GM18868 (cell line): ENCODE data around the gene METTL8.
"Not testable (repeated sequence)": the region's sequence is repeated elsewhere in the genome, so short reads cannot be mapped to it uniquely, and the experiment has no call there.

Experiments used
- ATAC-seq: cut with Tn5 transposase; IDR thresholded peaks from one replicate; pipeline ENCODE4 v1.9.1; 2021; ENCODE audit warnings: mild to moderate bottlenecking, moderate library complexity; ENCODE audit not compliant: unreplicated experiment

Gene METTL8

DNA sequence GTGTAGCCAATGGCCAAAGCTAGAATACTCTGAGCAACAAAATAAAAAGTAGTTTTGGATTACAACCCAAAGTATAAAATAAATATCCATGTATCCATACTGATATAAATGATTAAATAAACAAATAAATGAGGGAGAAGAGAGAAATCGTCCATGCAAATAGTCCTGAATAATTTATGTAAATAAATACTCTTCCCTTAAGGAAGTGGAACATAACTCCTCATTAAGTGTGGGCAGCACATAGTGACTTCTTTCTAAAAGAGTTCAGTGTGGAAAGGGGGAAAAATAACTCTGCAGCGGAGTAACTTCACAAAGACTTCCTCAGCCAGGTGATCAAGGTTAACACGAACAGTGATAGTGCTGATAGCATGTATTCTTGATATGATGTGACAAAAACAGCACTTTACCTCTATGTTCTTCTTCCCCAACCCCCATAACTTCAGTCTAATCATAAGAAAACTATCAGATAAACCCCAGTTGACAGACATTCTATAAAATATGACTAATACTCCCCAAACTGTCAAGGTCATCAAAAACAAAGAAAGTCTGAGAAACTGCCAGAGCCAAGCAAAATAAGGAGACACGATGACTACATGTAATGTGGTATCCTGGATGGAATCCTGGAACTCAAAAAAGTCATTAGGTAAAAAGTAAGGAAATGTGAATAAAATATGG, 30.7 kb downstream of the METTL8 start:
- ATAC-seq: no peak

DNA sequence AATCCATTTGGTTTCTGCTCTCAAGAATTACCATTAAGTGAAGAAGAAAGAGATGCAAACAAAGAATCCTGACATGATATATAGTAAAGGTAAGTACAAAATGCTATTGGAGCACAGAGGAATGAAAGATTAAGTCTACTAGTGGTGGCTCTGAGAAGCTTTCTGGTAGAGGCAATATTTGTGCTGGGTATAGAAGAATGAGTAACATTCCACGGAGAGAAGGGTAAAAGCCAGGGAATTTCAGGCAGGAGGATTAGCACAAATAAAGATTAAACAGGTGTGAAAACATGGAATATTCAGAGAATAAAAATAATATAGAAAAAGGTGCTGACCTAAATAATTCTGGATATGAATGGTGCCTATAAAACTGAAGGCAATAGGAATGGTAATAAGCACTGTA, 31.8 kb downstream of the METTL8 start:
- no peak for ATAC-seq

DNA sequence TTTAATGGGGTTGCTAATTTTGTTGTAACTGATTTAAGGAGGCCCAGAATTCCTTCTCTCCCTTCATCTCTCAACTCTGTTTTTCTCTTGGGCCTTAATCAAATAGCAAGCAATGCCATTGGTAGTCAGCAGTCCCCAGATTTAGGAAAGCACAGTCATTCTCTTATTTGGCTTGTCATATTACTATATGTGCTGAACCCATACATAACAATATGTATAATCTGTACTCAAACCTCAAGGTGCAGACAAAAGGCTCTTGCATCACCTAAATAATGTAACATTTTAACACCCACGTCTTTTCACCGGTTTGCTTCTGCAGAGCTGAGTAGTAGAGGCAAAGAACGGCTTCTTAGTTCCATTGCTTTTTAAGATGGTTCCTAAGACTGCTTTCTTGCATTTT, 33.4 kb downstream of the METTL8 start:
- ATAC-seq: no peak

DNA sequence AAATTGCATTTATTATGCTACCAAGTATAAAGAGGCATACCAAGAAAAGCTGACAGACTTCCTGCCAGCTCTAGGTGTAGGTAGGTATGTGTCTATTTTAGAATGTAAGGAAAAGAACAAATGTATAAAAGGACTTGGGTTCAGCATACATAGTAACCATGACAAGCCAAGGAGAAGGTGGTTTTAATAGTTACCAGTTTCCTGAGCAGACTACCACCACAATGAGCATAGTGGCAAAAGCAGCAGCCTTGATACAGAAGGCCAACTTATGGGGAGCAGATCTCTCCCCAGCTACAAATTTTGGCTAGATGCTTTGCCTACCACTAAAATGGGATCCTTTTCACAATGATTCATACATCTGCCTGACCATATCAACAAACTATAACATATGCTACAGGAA, 34.5 kb downstream of the METTL8 start:
- no peak for ATAC-seq

DNA sequence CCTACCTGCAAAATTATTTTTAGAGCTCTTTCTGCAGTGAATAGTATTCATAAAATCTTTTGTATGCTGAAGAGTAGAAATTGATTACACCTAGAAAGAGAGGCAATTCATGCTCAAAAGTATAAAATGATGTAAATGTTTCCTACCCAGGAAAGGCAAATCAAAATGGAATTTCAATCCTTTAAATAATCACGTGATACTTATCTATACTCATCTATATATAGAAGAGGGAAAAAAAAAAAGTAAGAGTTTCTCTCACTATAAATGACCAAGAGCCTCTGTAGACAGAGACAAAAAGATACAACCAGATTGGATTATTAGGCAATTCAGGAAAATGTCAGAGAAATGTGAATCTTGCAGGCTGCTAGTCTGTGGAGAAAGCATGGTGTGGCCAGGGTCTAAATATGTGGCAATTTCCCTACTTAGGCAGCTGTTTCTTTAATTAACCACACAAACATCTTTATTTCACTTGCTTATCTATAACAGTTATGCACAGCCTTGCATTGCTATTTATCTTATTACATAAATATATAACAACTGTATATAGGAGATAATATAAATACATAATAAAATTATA, 39.5 kb downstream of the METTL8 start:
- no peak for ATAC-seq

DNA sequence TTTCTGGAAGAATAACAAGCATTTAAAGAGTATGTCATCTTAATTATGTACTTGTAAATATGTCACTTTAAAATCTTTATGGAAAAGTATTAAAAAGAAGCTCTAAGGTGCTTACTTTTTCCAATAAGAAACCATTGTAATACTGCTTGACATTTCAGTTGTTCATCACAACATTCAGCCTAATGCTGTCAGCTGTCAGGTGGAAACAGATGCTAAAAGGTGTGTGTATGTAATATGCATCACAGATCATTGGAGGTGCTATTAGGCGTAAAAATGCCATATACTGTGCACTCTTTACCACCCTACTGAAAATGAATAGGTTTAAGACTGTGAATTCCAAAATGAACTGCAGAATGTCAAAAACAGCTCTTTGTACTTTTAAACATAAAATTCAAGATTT, 40.3 kb downstream of the METTL8 start:
- no peak for ATAC-seq

DNA sequence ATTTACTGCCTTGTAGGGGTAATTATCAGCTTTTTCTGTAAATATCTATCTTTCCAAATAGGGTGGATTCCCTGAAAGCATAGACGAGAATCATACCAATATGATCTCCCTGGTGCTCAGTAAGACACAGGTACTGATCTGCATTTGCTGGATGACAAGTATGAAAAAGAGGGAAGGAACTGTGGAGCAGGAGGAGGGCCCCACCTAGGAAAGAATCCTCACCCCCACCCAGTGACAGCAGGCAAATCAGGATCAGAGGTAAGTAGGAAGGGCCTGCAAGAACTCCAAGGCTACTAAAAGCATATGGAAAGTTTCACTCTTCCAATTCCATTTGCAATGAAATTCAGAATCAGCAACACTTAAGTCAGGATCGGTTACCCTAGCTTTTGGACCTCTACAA, 42.3 kb downstream of the METTL8 start:
- ATAC-seq: no peak

DNA sequence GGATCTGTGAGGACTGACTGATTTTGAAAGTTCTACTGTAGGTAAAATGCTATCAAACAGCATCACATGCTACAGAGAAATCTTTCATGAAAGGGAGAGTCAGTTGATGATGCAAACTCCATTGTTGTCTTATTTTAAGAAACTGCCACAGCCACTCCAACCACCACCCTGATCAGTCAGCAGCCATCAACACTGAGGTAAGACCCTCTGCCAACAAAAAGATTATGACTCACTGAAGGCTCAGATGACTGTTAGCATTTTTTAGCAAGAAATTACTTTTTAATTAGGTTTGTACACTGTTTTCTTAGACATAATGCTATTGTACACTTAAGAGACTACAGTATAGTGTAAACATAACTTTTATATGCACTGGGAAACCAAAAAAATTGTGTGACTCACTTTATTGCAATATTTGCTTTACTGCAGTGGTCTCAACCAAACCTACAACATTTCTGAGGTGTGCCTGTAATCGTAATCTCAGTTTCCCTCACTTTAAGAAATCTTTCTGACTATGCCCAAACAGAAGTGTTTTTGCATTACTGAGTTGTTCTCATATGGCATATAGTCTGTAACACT, 42.8 kb downstream of the METTL8 start:
- ATAC-seq: peak; percentile 62

DNA sequence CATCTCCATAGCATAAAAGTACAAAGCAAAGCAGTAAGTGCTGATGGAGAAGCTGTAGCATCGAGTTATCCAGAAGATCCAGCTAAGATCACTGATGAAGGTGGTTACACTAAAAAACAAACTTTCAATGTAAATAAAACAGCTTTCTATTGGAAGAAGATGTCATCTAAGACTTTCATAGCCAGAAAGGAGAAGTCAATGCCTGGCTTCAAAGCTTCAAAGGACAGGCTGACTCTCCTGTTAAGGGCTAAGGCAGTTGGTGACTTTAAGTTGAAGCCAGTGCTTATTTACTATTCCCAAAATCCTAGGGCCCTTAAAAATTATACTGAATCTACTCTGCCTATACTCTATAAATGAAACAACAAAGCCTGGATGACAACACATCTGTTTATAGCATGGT, 44.0 kb downstream of the METTL8 start:
- no peak for ATAC-seq

DNA sequence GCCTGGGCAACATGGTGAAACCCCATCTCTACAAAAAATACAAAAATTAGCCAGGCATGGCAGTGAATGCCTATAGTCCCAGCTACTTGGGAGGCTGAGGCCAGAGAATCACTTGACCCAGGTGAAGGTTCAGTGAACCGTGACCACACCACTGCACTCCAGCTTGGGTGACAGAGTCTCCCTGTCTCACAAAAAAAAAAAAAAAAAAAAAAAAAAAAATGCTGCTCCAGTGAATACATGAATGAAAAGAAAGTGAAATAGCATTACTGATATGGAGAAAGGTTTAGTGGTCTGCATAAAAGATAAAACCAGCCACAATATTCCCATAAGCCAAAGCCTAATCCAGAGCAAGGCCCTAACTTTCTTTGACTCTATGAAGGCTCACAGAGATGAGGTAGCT, 44.5 kb downstream of the METTL8 start:
- no peak for ATAC-seq

DNA sequence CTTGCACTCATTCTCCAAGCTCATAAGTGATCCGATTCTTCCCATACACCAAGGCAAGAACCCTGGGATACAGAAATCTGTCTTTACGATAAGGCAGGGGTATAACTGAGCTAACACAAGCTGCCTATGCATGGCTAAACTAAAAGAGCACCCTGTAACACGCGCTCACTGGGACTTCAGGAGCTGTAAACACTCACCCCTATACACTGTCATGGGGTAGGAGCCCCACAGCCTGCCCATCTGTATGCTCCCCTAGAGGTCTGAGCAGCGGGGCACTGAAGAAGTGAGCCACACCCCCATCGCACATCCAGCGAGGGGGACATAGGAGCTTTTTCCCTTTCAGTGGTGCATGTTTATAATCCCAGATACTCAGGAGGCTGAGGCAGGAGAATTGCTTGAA, 46.7 kb downstream of the METTL8 start:
- no peak for ATAC-seq

DNA sequence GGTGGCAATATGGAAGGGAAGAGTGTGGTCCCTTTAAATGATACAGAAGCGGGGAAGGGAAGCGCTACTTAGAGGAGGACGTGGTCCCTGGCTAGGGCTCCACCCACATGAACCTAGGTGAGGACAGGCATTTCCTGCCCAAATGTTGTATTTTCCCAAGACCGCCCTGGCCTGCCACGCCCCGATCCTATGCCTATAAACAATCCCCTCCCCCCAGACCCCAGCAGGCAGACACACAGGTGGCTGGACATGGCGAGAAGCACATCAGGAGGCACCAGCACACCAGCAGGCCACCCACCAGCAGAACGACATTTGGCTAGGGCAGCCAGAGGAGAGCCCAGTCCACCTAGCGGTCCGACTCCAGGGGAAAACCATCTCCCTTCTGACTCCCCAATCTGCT, 47.2 kb downstream of the METTL8 start:
- ATAC-seq: no peak

DNA sequence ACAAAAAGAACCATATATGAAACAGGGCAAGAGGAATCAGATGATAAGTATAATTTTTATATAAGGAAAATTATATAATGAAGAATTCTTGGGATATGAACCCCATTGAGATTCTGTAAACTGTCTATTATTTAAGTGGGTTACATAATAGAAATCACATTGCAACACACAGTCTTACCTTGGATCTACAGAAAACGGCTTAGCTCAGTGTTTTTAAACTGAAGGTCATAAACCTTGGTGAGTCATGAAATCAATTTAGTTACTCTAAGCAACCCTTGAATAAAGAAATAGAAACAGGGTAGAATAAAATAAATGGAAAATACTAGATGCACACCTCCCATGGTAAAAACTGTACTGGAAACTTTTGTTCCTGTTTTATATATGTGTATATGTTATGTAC, 50.7 kb downstream of the METTL8 start:
- ATAC-seq: no peak

DNA sequence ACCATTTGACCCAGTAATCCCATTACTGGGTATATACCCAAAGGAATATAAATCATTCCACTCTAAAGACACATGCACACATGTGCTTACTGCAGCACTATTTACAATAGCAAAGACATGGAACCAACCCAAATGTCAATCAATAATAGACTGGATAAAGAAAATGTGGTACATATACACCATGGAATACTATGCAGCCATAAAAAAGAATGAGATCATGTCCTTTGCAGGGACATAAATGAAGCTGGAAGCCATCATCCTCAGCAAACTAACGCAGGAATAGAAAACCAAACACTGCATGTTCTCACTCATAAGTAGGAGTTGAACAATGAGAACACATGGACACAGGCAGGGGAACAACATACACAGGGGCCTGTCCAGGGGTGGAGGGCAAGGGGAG, 51.6 kb downstream of the METTL8 start:
- not testable (repeated sequence) for ATAC-seq

DNA sequence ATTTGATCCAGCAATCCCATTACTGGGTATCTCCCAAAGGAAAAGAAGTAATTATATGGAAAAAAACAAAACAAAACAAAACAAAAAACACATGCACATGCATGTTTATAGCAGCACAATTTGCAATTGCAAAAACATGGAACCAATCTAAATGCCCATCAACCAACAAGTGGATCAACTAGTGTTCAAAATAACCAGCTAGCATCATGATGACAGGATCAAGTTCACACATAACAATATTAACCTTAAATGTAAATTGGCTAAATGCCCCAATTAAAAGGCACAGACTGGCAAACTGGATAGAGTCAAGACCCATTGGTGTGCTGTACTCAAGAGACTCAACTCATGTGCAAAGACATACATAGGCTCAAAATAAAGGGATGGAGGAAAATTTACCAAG, 55.9 kb downstream of the METTL8 start:
- not testable (repeated sequence) for ATAC-seq

DNA sequence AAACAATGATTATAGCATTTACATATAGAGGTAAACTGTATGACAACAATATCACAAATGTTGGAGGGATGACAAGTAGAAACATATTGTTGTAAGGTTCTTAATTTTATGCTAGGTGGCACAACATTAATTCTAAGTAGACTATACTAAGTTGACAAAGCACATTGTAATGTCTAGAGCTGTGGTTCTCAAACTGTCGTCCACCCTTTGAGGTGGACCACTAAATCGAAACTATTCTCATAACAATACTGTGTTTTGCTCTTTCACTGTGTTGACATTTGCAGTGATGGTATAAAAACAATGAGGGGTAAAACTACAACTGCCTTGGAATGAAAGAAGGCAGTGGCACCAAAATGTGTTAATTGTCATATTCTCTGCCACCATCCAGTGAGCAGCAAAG, 66.1 kb downstream of the METTL8 start:
- no peak for ATAC-seq

DNA sequence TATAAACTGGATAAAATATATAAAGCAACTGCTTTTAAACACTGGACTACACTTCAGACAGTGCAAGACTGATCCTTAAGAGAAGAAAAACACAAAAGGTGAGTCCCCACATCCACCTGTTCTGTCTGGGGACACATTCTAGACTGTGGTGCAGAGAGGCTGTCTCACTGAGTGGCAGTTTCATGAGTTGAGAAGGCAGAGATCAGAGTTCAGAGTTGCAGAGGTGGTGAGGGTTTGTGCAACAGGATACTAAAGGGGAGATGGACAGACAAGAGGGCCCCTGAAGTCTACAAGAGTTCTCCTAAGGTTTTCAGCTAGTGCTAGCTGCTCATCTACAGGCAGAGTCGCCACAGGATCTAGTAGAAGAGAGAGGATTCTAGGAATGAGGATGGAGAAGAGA, 68.0 kb downstream of the METTL8 start:
- no peak for ATAC-seq

DNA sequence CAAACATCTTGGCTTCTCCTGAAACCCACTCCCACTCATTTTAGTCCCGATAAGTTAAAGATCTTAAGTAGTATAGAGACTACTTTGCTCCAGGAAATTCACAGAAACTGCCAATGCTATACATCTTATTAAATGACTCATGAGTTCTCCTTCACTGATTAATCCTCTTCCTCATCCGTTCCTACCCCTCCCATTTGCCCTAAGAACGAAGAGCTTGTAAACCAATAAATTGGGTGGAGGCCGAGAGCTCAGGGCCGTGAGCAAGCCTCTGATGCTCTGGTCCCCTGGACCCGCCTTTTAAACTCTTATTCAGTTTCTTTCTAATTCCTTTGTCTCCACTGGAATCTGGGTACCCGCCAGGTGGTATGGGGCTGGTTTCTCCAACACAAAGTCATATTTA, 68.6 kb downstream of the METTL8 start:
- no peak for ATAC-seq

DNA sequence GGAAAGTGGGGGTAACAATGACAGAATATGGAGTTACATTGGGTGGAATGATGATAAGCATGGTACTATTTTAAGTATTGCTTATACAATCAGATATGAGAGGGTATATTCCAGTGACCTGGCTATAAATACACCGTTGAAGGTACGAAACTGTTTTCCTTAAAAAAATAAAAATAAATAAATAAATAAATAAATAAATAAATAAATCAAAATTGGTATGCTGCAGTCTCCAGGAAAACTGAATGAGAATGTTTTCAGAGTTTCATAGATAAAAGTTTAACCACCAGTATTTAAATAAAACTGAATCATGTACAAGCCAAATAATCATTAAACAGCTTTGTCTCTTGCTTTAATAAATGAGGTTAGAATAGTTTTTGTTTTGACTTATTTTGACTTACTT, 71.4 kb downstream of the METTL8 start:
- no peak for ATAC-seq

DNA sequence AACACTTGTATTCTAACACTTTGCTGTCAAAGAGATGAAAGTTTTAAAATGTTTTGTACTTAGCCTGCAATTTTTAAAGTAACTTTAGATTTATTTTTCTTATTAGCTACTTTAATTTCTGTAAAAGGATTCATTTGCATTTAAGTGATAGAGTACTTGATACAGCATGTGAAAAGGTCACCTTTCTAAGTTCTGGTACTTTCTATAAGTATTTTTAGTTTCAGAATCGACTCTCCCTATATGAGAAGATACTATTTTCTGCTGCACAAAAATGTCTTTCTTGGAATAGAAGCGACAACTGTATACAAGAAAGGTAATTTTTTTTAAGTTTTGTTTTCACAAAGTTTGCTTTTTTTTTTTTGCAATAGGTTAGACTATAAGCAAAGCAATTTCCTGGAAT, 72.9 kb downstream of the METTL8 start:
- no peak for ATAC-seq

DNA sequence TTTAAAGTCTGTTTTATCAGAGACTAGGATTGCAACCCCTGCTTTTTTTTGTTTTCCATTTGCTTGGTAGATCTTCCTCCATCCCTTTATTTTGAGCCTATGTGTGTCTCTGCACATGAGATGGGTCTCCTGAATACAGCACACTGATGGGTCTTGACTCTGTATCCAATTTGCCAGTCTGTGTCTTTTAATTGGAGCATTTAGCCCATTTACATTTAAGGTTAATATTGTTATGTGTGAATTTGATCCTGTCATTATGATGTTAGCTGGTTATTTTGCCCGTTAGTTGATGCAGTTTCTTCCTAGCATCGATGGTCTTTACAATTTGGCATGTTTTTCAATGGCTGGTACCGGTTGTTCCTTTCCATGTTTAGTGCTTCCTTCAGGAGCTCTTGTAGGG, 80.0 kb downstream of the METTL8 start:
- ATAC-seq: not testable (repeated sequence)

DNA sequence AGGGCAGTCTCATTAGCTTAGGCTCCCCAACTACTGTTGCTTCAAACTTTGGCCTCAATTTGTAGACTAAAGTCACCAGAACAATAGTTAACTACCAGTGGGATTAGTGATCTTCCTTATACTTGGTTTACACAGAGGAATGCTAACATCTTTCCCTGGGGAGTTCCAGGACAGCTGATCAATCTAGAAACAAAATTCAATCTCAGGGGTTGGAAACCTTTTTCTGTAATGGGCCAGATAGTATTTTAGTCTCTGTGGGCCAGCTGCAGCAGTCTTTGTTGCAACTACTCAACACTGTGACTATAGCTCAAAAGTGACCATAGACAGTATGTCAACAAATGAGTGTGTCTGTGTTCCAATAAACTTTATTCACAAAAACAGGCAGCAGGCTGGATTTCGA, 85.7 kb downstream of the METTL8 start:
- ATAC-seq: no peak

DNA sequence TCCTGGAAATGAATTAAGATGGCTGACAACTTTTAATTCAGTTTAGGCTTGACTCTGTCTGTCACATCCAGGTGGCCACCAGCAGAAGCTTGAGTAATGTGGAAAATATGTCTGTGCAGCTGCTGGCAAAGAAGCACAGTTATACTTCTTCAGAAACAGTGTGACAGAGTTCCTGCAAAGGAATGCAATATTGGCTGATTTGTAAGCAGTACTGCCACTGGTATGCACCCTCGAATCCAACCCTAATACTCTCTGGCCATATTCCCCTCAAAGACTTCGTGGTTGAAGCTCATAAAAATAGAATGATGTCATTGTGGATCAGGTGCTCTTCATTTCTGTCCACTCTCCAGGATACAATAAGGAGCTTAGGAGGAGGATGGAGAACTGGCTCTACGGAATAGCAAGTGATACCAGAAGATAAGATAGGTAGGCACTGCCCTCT, 86.2 kb downstream of the METTL8 start:
- ATAC-seq: peak; percentile 26
